Bronchial epithelial cell (primary cell): ENCODE measurements around the gene TNFAIP1. TPM values are rescaled to one million over a fixed set of nuclear protein-coding genes. Genes with fewer than 3 reads are reported as not detected.
"Not testable (repeated sequence)": the region's sequence is repeated elsewhere in the genome, so short reads cannot be mapped to it uniquely, and the experiment has no call there.

Source experiments
- DNase-seq: peaks from one replicate; pipeline ENCODE4 v3.0.0-alpha.2; 2010; ENCODE audit warnings: low read depth
- FAIRE-seq: peaks from 2 replicates; lab custom pipeline; 2011; peaks lifted over from hg19 to GRCh38; lab: Jason Lieb, UNC
- H3K27me3 ChIP-seq: 2 replicates; pipeline ENCODE4 v1.5.1; 2011; ENCODE audit warnings: low read length; ENCODE audit not compliant: control insufficient read depth, insufficient read depth
- H3K36me3 ChIP-seq: 2 replicates; pipeline ENCODE4 v1.5.1; 2011; ENCODE audit warnings: low read length; ENCODE audit not compliant: control insufficient read depth, insufficient read depth
- H3K4me3 ChIP-seq: 2 replicates; pipeline ENCODE4 v1.5.1; 2011; ENCODE audit warnings: mild to moderate bottlenecking, low read depth, low read length, control low read depth
- CTCF ChIP-seq: IDR thresholded peaks from 2 replicates; pipeline ENCODE4 v1.5.1; 2011; ENCODE audit warnings: mild to moderate bottlenecking, moderate library complexity, low read length, control low read depth, inconsistent platforms; ENCODE audit not compliant: insufficient read depth, severe bottlenecking
- total RNA-seq: library from RNA; depleted of rRNA; stranded (reverse); fragments of >200 nt; gene quantifications from 2 replicates; pipeline ENCODE4 v1.2.1, GENCODE V29; 2014

Gene TNFAIP1
- total RNA-seq, 1 donor from 2014 or later, result 29.0 TPM

GRCh38 chr17:28334171-28334570 is 1.4 kb upstream of the TNFAIP1 start:
- Histone ChIP-seq H3K4me3 (no peak overlapping the region), H3K36me3 (peaks cover 9% of the 10 kb centered on the region), H3K27me3 (no peaks in the 10 kb centered on the region)
- FAIRE-seq, result no peak
- no peak for DNase-seq
- TF ChIP-seq CTCF, result no peak

- DNase-seq, result peak; percentile 32
- Histone ChIP-seq H3K36me3 (peaks cover 12% of the 10 kb centered on the region), H3K4me3 (peak overlapping the region; percentile 90), H3K27me3 (no peaks in the 10 kb centered on the region)
- TF ChIP-seq CTCF, result no peak
- FAIRE-seq, result no peak
Measured at GRCh38 chr17:28334666-28335200, 828 bp upstream of the TNFAIP1 start.

GRCh38 chr17:28335959-28336871 is 654 bp downstream of the TNFAIP1 start:
- Histone ChIP-seq H3K27me3 (no peaks in the 10 kb centered on the region), H3K4me3 (peak overlapping the region; percentile 90), H3K36me3 (peaks cover 17% of the 10 kb centered on the region)
- DNase-seq (peak; percentile 97), FAIRE-seq (no peak)
- TF ChIP-seq CTCF, result no peak

- DNase-seq, result peak; percentile 38
- peaks cover 26% of the 10 kb centered on the region for H3K36me3 ChIP-seq
- H3K4me3 ChIP-seq, result no peak overlapping the region
- no peak for FAIRE-seq
- H3K27me3 ChIP-seq, result no peaks in the 10 kb centered on the region
- no peak for TF ChIP-seq CTCF
Measured at GRCh38 chr17:28338056-28338768, 2.7 kb downstream of the TNFAIP1 start.

GRCh38 chr17:28338769-28339212 is 3.2 kb downstream of the TNFAIP1 start:
- H3K27me3 ChIP-seq, FAIRE-seq, H3K4me3 ChIP-seq: not testable (repeated sequence)
- H3K36me3 ChIP-seq, result peaks cover 26% of the 10 kb centered on the region
- DNase-seq, result peak; percentile 29

- no peak for FAIRE-seq
- Histone ChIP-seq H3K36me3 (peaks cover 27% of the 10 kb centered on the region), H3K27me3 (no peaks in the 10 kb centered on the region), H3K4me3 (no peak overlapping the region)
- DNase-seq, result no peak
- no peak for TF ChIP-seq CTCF
Measured at GRCh38 chr17:28339431-28339830, 3.9 kb downstream of the TNFAIP1 start.
